BE2C (cell line): Measurements from ENCODE around the gene ADI1.

Experiments used
- DNase-seq: peaks from one replicate; pipeline ENCODE4 v3.0.0-alpha.2; 2020
- H3K27me3 ChIP-seq: fragments of 250-450 bp; sonication (Bioruptor Pico); 2 replicates; pipeline ENCODE4 v1.5.1; 2020; ENCODE audit warnings: mild to moderate bottlenecking
- H3K36me3 ChIP-seq: fragments of 250-450 bp; sonication (Bioruptor Pico); 2 replicates; pipeline ENCODE4 v1.5.1; 2020; ENCODE audit warnings: mild to moderate bottlenecking
- H3K4me1 ChIP-seq: fragments of 250-450 bp; sonication (Bioruptor Pico); 2 replicates; pipeline ENCODE4 v1.5.1; 2020
- H3K4me3 ChIP-seq: 2 replicates; pipeline ENCODE4 v1.5.1; 2011; ENCODE audit warnings: low read depth, low read length
- H3K9me3 ChIP-seq: fragments of 250-450 bp; sonication (Bioruptor Pico); 2 replicates; pipeline ENCODE4 v1.5.1; 2020
- CTCF ChIP-seq: IDR thresholded peaks from 2 replicates; pipeline ENCODE4 v1.5.1; 2012; ENCODE audit warnings: mild to moderate bottlenecking, low read depth, low read length

The ADI1 gene

GRCh38 chr2:3513026-3513810, 6.1 kb downstream of the ADI1 start:
- H3K4me3 ChIP-seq: no peak overlapping the region
- no peaks in the 10 kb centered on the region; the same call in 1 of the 2 replicates for H3K36me3 ChIP-seq
- no peaks in the 10 kb centered on the region for H3K4me1 ChIP-seq
- H3K9me3 ChIP-seq: no peaks in the 10 kb centered on the region
- no peak for DNase-seq
- no peak for TF ChIP-seq CTCF
- H3K27me3 ChIP-seq: no peaks in the 10 kb centered on the region

DNA sequence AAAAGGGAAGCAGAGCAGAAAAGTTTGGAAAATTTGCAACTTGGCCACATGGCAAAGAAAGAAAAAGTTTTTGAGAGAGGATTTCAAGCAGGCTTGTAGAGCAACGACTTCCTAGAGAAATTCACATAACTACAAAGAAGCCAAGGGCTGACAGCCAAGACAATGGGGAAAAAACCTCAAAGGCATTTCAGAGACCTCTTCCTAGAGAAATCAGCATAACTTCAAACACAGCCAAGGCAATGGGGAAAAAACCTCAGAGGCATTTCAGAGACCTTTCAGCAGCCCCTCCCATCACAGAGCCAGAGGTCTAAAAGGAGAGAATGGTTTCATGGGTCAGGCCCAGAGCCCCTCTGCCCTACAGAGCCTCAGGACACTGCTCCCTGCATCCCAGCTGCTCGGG, 7.2 kb downstream of the ADI1 start:
- no peak overlapping the region for H3K4me3 ChIP-seq
- H3K27me3 ChIP-seq: no peaks in the 10 kb centered on the region
- H3K4me1 ChIP-seq: no peaks in the 10 kb centered on the region
- H3K9me3 ChIP-seq: no peaks in the 10 kb centered on the region
- TF ChIP-seq CTCF: no peak
- DNase-seq: no peak
- H3K36me3 ChIP-seq: no peaks in the 10 kb centered on the region; the same call in 1 of the 2 replicates

DNA sequence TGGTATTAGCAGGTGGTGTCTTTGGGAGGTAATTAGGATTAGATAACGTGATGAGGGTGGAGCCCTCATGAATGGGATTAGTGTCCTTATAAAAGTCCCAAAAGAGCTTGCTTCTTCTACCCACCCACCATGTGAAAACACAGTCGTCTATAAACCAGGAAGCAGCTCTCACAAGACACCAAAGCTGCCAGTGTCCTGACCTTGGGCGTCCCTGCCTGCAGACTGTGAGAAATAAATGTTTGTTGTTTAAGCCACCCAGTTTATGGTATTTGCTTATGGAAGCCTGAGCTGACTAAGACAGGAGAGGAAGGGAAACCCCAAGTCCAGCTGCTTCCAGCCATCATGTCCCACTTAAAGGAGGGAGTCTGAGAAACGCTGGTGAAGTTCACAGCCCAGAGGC, 13.6 kb downstream of the ADI1 start:
- H3K9me3 ChIP-seq: no peaks in the 10 kb centered on the region
- TF ChIP-seq CTCF: no peak
- DNase-seq: no peak
- H3K4me1 ChIP-seq: no peaks in the 10 kb centered on the region
- no peak overlapping the region for H3K4me3 ChIP-seq
- H3K27me3 ChIP-seq: no peaks in the 10 kb centered on the region
- no peaks in the 10 kb centered on the region for H3K36me3 ChIP-seq

GRCh38 chr2:3504741-3505140, 14.6 kb downstream of the ADI1 start:
- DNase-seq: no peak
- H3K36me3 ChIP-seq: no peaks in the 10 kb centered on the region
- no peaks in the 10 kb centered on the region for H3K27me3 ChIP-seq

GRCh38 chr2:3503483-3503882, 15.8 kb downstream of the ADI1 start:
- H3K27me3 ChIP-seq: no peaks in the 10 kb centered on the region
- no peak overlapping the region for H3K4me3 ChIP-seq
- no peaks in the 10 kb centered on the region for H3K9me3 ChIP-seq
- no peaks in the 10 kb centered on the region for H3K4me1 ChIP-seq
- DNase-seq: no peak
- H3K36me3 ChIP-seq: no peaks in the 10 kb centered on the region; the same call in 1 of the 2 replicates
- TF ChIP-seq CTCF: no peak

More at GRCh38 chr2:3504741-3505140, 14.6 kb downstream of the ADI1 start:
- Histone ChIP-seq H3K9me3 (no peaks in the 10 kb centered on the region), H3K4me1 (no peaks in the 10 kb centered on the region), H3K4me3 (no peak overlapping the region)
- no peak for TF ChIP-seq CTCF

DNA sequence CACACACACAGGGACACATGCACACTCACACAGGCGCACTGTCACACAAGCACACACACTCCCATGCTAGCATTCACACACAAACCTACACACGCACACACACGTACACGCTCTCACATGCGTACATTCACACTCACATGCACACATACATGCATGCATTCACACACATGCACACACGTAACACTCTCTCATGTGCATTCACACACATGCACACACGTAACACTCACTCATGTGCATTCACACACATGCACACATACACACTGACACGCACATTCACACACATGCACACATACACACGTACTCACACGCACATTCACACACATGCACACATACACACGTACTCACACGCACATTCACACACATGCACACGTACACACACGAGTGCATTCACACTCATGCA, 16.3 kb downstream of the ADI1 start:
- Histone ChIP-seq H3K9me3 (no peaks in the 10 kb centered on the region), H3K27me3 (no peaks in the 10 kb centered on the region), H3K4me3 (no peak overlapping the region), H3K36me3 (no peaks in the 10 kb centered on the region; the same call in 1 of the 2 replicates), H3K4me1 (no peaks in the 10 kb centered on the region)
- no peak for DNase-seq
- no peak for TF ChIP-seq CTCF
